Lower lobe of right lung (tissue), 2 donors: ENCODE data around the gene FMN1. TPM values are rescaled to one million over a fixed set of nuclear protein-coding genes. Genes with fewer than 3 reads are reported as not detected.

ENCODE experiments used
- ATAC-seq, 2 donors: fragments of 200-7000 bp; cut with Tn5 transposase; one replicate each; pipeline ENCODE4 v1.9.1; 2020 to 2022; ENCODE audit warnings: mild to moderate bottlenecking in 2 of 2, moderate library complexity in 2 of 2
- DNase-seq: peaks from one replicate; pipeline ENCODE4 v3.0.0-alpha.2; 2020
- H3K27ac ChIP-seq: fragments of 200-600 bp; one replicate; pipeline ENCODE4 v1.8.0; 2022
- H3K27me3 ChIP-seq: fragments of 200-600 bp; one replicate; pipeline ENCODE4 v1.8.0; 2022; ENCODE audit warnings: low read depth
- H3K36me3 ChIP-seq: fragments of 200-600 bp; one replicate; pipeline ENCODE4 v1.8.0; 2022; ENCODE audit warnings: mild to moderate bottlenecking
- H3K4me1 ChIP-seq: fragments of 200-600 bp; one replicate; pipeline ENCODE4 v1.8.0; 2022
- H3K4me3 ChIP-seq: fragments of 200-600 bp; one replicate; pipeline ENCODE4 v1.8.0; 2022; ENCODE audit warnings: mild to moderate bottlenecking
- H3K9me3 ChIP-seq: fragments of 200-600 bp; one replicate; pipeline ENCODE4 v1.8.0; 2022
- CTCF ChIP-seq: fragments of 200-600 bp; IDR thresholded peaks from one replicate; pipeline ENCODE4 v1.8.0; 2022; ENCODE audit warnings: antibody characterized with exemption, mild to moderate bottlenecking
- intact Hi-C: fragments of 100-400 bp; cut with DNase I; formaldehyde crosslinking; loops from one replicate; pipeline ENCODE4 v1.11.0; 2022
- total RNA-seq: library from RNA; stranded (reverse); fragmentation: NEBNext Ultra II Directional; extraction: Animal tissue kit (Norgen Biotek cat#: 25700); gene quantifications from one replicate; pipeline ENCODE4 v1.2.1, GENCODE V29; 2021
- donor health status: DM: no; HTN: yes; CAD: no; lungs with severe emphysema.

The FMN1 gene
- total RNA-seq, 1 donor from 2014 or later: 38.8 TPM

- intact Hi-C loops: no loop called here
- no peak for TF ChIP-seq CTCF
- DNase-seq (no peak), ATAC-seq (no peak)
- H3K27me3 ChIP-seq: no peaks in the 10 kb centered on the region
- H3K9me3 ChIP-seq: no peaks in the 10 kb centered on the region
- H3K4me3 ChIP-seq: no peak overlapping the region
- peaks cover 6% of the 10 kb centered on the region for H3K36me3 ChIP-seq
- H3K4me1 ChIP-seq: no peaks in the 10 kb centered on the region
- no peak overlapping the region for H3K27ac ChIP-seq
Measured at GRCh38 chr15:32919749-32920414, 274.6 kb downstream of the FMN1 start.

GRCh38 chr15:32918547-32918946, 276.0 kb downstream of the FMN1 start:
- Histone ChIP-seq H3K9me3 (no peaks in the 10 kb centered on the region), H3K27me3 (no peaks in the 10 kb centered on the region), H3K27ac (no peak overlapping the region), H3K4me3 (no peak overlapping the region), H3K4me1 (no peaks in the 10 kb centered on the region), H3K36me3 (peaks cover 6% of the 10 kb centered on the region)
- ATAC-seq (no peak), DNase-seq (no peak)
- intact Hi-C loops: no loop called here
- no peak for TF ChIP-seq CTCF

- ATAC-seq (no peak), DNase-seq (no peak)
- Histone ChIP-seq H3K9me3 (no peaks in the 10 kb centered on the region), H3K36me3 (peaks cover 5% of the 10 kb centered on the region), H3K4me3 (no peak overlapping the region), H3K4me1 (peaks cover 6% of the 10 kb centered on the region), H3K27me3 (no peaks in the 10 kb centered on the region), H3K27ac (no peak overlapping the region)
- intact Hi-C loops: no loop called here
- no peak for TF ChIP-seq CTCF
Measured at GRCh38 chr15:32910839-32911238, 283.7 kb downstream of the FMN1 start.

- peaks cover 6% of the 10 kb centered on the region for H3K4me1 ChIP-seq
- TF ChIP-seq CTCF: no peak
- no peak for ATAC-seq
- peaks cover 7% of the 10 kb centered on the region for H3K36me3 ChIP-seq
- H3K27ac ChIP-seq: no peak overlapping the region
- H3K4me3 ChIP-seq: no peak overlapping the region
- no peaks in the 10 kb centered on the region for H3K27me3 ChIP-seq
- H3K9me3 ChIP-seq: no peaks in the 10 kb centered on the region
- intact Hi-C loops: no loop called here
- no peak for DNase-seq
Measured at GRCh38 chr15:32909431-32909830, 285.1 kb downstream of the FMN1 start.

GRCh38 chr15:32908872-32909271, 285.6 kb downstream of the FMN1 start:
- peak overlapping the region; percentile 33 for H3K27ac ChIP-seq
- no peaks in the 10 kb centered on the region for H3K9me3 ChIP-seq
- H3K4me3 ChIP-seq: no peak overlapping the region
- no peaks in the 10 kb centered on the region for H3K27me3 ChIP-seq
- peak; percentile 41 to 45 for ATAC-seq
- DNase-seq: no peak
- peaks cover 6% of the 10 kb centered on the region for H3K4me1 ChIP-seq
- TF ChIP-seq CTCF: no peak
- peaks cover 7% of the 10 kb centered on the region for H3K36me3 ChIP-seq
- intact Hi-C loops: no loop called here
